ENCODE data around the gene BAAT. TPM values are rescaled to one million over a fixed set of nuclear protein-coding genes. Genes with fewer than 3 reads are reported as not detected.

BAAT gene
- total and polyA plus RNA-seq, 2 of the 13 experiments (the other 11 are each of a cell fraction or from before 2014, with no cell fraction given), result 0.71 to 7.9 TPM

DNA sequence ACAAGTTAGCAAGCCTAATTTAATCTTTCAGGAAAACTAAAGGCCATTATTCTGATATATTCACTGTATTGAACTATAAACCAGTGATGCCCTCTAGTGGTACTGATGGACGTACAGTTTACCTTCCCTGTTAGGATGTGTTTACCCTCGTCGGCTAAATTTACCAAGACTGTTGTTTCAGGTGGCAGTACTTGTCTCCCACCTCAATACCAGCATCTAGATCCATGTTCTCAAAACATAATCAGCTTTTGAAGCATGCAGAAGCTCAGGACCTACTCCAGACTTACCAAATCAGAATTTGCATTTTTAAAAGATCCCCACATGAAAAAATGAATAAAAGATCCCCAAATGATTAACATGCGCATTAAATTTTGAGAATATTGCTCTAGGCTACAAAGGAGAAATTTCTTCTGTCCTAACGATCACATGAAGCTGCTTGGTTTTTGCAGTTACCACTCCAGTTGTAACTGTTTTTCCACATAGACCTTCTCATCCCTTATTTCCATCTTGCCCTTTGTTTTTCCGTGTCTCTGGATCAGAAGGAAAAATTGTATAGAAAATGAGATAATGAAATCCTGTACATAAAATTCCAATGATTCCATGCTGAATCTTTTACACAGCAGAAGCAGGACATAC is 3.2 kb upstream of the BAAT start (continued):
- TF ChIP-seq, protein P1, sequence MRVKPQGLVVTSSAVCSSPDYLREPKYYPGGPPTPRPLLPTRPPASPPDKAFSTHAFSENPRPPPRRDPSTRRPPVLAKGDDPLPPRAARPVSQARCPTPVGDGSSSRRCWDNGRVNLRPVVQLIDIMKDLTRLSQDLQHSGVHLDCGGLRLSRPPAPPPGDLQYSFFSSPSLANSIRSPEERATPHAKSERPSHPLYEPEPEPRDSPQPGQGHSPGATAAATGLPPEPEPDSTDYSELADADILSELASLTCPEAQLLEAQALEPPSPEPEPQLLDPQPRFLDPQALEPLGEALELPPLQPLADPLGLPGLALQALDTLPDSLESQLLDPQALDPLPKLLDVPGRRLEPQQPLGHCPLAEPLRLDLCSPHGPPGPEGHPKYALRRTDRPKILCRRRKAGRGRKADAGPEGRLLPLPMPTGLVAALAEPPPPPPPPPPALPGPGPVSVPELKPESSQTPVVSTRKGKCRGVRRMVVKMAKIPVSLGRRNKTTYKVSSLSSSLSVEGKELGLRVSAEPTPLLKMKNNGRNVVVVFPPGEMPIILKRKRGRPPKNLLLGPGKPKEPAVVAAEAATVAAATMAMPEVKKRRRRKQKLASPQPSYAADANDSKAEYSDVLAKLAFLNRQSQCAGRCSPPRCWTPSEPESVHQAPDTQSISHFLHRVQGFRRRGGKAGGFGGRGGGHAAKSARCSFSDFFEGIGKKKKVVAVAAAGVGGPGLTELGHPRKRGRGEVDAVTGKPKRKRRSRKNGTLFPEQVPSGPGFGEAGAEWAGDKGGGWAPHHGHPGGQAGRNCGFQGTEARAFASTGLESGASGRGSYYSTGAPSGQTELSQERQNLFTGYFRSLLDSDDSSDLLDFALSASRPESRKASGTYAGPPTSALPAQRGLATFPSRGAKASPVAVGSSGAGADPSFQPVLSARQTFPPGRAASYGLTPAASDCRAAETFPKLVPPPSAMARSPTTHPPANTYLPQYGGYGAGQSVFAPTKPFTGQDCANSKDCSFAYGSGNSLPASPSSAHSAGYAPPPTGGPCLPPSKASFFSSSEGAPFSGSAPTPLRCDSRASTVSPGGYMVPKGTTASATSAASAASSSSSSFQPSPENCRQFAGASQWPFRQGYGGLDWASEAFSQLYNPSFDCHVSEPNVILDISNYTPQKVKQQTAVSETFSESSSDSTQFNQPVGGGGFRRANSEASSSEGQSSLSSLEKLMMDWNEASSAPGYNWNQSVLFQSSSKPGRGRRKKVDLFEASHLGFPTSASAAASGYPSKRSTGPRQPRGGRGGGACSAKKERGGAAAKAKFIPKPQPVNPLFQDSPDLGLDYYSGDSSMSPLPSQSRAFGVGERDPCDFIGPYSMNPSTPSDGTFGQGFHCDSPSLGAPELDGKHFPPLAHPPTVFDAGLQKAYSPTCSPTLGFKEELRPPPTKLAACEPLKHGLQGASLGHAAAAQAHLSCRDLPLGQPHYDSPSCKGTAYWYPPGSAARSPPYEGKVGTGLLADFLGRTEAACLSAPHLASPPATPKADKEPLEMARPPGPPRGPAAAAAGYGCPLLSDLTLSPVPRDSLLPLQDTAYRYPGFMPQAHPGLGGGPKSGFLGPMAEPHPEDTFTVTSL (CRISPR knock-in tag; IDR thresholded peaks at IDR 0.05; ENCODE audit: borderline replicate concordance), result peak; percentile 74; the same call in 1 of the 2 replicates
- TF ChIP-seq CBFB (CRISPR knock-in tag; IDR thresholded peaks at IDR 0.05), result no peak
- TF ChIP-seq ZNF713 (CRISPR knock-in tag; IDR thresholded peaks at IDR 0.05), result no peak
- TF ChIP-seq, protein P2, sequence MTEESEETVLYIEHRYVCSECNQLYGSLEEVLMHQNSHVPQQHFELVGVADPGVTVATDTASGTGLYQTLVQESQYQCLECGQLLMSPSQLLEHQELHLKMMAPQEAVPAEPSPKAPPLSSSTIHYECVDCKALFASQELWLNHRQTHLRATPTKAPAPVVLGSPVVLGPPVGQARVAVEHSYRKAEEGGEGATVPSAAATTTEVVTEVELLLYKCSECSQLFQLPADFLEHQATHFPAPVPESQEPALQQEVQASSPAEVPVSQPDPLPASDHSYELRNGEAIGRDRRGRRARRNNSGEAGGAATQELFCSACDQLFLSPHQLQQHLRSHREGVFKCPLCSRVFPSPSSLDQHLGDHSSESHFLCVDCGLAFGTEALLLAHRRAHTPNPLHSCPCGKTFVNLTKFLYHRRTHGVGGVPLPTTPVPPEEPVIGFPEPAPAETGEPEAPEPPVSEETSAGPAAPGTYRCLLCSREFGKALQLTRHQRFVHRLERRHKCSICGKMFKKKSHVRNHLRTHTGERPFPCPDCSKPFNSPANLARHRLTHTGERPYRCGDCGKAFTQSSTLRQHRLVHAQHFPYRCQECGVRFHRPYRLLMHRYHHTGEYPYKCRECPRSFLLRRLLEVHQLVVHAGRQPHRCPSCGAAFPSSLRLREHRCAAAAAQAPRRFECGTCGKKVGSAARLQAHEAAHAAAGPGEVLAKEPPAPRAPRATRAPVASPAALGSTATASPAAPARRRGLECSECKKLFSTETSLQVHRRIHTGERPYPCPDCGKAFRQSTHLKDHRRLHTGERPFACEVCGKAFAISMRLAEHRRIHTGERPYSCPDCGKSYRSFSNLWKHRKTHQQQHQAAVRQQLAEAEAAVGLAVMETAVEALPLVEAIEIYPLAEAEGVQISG (CRISPR knock-in tag; IDR thresholded peaks at IDR 0.05), result no peak
- TF ChIP-seq ZNF367 (CRISPR knock-in tag; IDR thresholded peaks at IDR 0.05; ENCODE audit: borderline replicate concordance), result no peak
- no peak for TF ChIP-seq KDM6A (CRISPR knock-in tag; IDR thresholded peaks at IDR 0.05; ENCODE audit: low read depth)
- TF ChIP-seq ZNF446 (CRISPR knock-in tag; IDR thresholded peaks at IDR 0.05), result no peak
- TF ChIP-seq ELF4 (CRISPR knock-in tag; IDR thresholded peaks at IDR 0.05; ENCODE audit: borderline replicate concordance), result 0 out of 2 replicates have a peak, but pooled peaks have one; percentile 19
- TF ChIP-seq, protein P3, sequence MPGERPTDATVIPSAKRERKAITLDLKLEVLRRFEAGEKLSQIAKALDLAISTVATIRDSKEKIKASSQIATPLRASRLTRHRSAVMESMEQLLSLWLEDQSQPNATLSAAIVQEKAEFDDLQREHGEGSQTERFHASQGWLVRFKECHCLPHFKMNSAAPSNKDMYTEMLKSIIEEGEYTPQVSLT (CRISPR knock-in tag; IDR thresholded peaks at IDR 0.05; ENCODE audit: borderline replicate concordance, low read depth), result no peak
- TF ChIP-seq ZFYVE20 (CRISPR knock-in tag; IDR thresholded peaks at IDR 0.05; ENCODE audit: borderline replicate concordance, low read depth), result no peak
- no peak for TF ChIP-seq HIVEP1 (CRISPR knock-in tag; IDR thresholded peaks at IDR 0.05)
- TF ChIP-seq, protein P4, sequence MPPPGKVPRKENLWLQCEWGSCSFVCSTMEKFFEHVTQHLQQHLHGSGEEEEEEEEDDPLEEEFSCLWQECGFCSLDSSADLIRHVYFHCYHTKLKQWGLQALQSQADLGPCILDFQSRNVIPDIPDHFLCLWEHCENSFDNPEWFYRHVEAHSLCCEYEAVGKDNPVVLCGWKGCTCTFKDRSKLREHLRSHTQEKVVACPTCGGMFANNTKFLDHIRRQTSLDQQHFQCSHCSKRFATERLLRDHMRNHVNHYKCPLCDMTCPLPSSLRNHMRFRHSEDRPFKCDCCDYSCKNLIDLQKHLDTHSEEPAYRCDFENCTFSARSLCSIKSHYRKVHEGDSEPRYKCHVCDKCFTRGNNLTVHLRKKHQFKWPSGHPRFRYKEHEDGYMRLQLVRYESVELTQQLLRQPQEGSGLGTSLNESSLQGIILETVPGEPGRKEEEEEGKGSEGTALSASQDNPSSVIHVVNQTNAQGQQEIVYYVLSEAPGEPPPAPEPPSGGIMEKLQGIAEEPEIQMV (CRISPR knock-in tag; IDR thresholded peaks at IDR 0.05; ENCODE audit: low read depth), result no peak
- TF ChIP-seq MAFG (CRISPR knock-in tag; IDR thresholded peaks at IDR 0.05), result no peak
- TF ChIP-seq, protein P5, sequence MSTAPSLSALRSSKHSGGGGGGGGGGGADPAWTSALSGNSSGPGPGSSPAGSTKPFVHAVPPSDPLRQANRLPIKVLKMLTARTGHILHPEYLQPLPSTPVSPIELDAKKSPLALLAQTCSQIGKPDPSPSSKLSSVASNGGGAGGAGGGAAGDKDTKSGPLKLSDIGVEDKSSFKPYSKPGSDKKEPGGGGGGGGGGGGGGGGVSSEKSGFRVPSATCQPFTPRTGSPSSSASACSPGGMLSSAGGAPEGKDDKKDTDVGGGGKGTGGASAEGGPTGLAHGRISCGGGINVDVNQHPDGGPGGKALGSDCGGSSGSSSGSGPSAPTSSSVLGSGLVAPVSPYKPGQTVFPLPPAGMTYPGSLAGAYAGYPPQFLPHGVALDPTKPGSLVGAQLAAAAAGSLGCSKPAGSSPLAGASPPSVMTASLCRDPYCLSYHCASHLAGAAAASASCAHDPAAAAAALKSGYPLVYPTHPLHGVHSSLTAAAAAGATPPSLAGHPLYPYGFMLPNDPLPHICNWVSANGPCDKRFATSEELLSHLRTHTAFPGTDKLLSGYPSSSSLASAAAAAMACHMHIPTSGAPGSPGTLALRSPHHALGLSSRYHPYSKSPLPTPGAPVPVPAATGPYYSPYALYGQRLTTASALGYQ (CRISPR knock-in tag; IDR thresholded peaks at IDR 0.05), result no peak
- 0 out of 2 replicates have a peak, but pooled peaks have one; percentile 58 for TF ChIP-seq KLF11 (CRISPR knock-in tag; IDR thresholded peaks at IDR 0.05)
- TF ChIP-seq ZNF768 (CRISPR knock-in tag; IDR thresholded peaks at IDR 0.05), result no peak
- peak; percentile 55; the same call in 1 of the 2 replicates for TF ChIP-seq ISL2 (CRISPR knock-in tag; IDR thresholded peaks at IDR 0.05)
- TF ChIP-seq BRD4 (CRISPR knock-in tag; IDR thresholded peaks at IDR 0.05), result no peak

All from HepG2 (cell line).